Nephron progenitor cell (in vitro differentiated cells): ENCODE measurements around the gene DAB2IP.

Source experiments
- DNase-seq: peaks from one replicate; pipeline ENCODE4 v3.0.0; 2021
- H3K27ac Mint-ChIP-seq: 2 replicates; pipeline ENCODE4 v1.8.0; 2021; ENCODE audit warnings: mild to moderate bottlenecking, moderate library complexity, mixed read lengths
- H3K27me3 Mint-ChIP-seq: 2 replicates; pipeline ENCODE4 v1.8.0; 2021; ENCODE audit warnings: mild to moderate bottlenecking, low read depth, mixed read lengths; ENCODE audit not compliant: poor library complexity
- H3K36me3 Mint-ChIP-seq: 2 replicates; pipeline ENCODE4 v1.8.0; 2021; ENCODE audit warnings: low read depth, mixed read lengths
- H3K4me1 Mint-ChIP-seq: 2 replicates; pipeline ENCODE4 v1.8.0; 2021; ENCODE audit warnings: mixed read lengths
- H3K4me3 Mint-ChIP-seq: 2 replicates; pipeline ENCODE4 v1.8.0; 2021; ENCODE audit warnings: mild to moderate bottlenecking, moderate library complexity, mixed read lengths
- H3K9me3 Mint-ChIP-seq: 2 replicates; pipeline ENCODE4 v1.8.0; 2021; ENCODE audit warnings: mild to moderate bottlenecking, moderate library complexity, mixed read lengths
- CTCF ChIP-seq: fragments of 200-600 bp; sonication (generic); IDR thresholded peaks from 2 replicates; pipeline ENCODE4 v1.5.0; 2021; ENCODE audit warnings: antibody characterized with exemption

The DAB2IP gene

GRCh38 chr9:121698627-121699570, 47.5 kb downstream of the DAB2IP start:
- H3K27ac Mint-ChIP-seq: no peak overlapping the region
- peaks cover 36% of the 10 kb centered on the region for H3K4me1 Mint-ChIP-seq
- peak; percentile 91 for DNase-seq
- peaks cover 11% of the 10 kb centered on the region for H3K27me3 Mint-ChIP-seq
- peak overlapping the region; percentile 72 for H3K4me3 Mint-ChIP-seq
- no peaks in the 10 kb centered on the region for H3K9me3 Mint-ChIP-seq
- H3K36me3 Mint-ChIP-seq: peaks cover 8% of the 10 kb centered on the region
- TF ChIP-seq CTCF: no peak

GRCh38 chr9:121699571-121700164, 48.2 kb downstream of the DAB2IP start:
- Mint-ChIP-seq H3K27ac (no peak overlapping the region), H3K4me3 (peak overlapping the region; percentile 74), H3K36me3 (peaks cover 8% of the 10 kb centered on the region), H3K4me1 (peaks cover 41% of the 10 kb centered on the region), H3K27me3 (peaks cover 11% of the 10 kb centered on the region), H3K9me3 (no peaks in the 10 kb centered on the region)
- no peak for TF ChIP-seq CTCF
- peak; percentile 31 for DNase-seq

- Mint-ChIP-seq H3K4me3 (peak overlapping the region; percentile 74), H3K36me3 (peaks cover 8% of the 10 kb centered on the region), H3K27ac (no peak overlapping the region), H3K9me3 (no peaks in the 10 kb centered on the region), H3K4me1 (peaks cover 46% of the 10 kb centered on the region), H3K27me3 (peaks cover 11% of the 10 kb centered on the region)
- peak; percentile 42 for DNase-seq
- no peak for TF ChIP-seq CTCF
These were observed 48.9 kb downstream of the DAB2IP start for GRCh38 chr9:121700165-121700831.

GRCh38 chr9:121700832-121701419, 49.5 kb downstream of the DAB2IP start:
- Mint-ChIP-seq H3K27me3 (peaks cover 11% of the 10 kb centered on the region), H3K4me1 (peaks cover 51% of the 10 kb centered on the region), H3K36me3 (peaks cover 8% of the 10 kb centered on the region), H3K27ac (peak overlapping the region; percentile 57), H3K4me3 (peak overlapping the region; percentile 74), H3K9me3 (no peaks in the 10 kb centered on the region)
- no peak for TF ChIP-seq CTCF
- DNase-seq: no peak

- Mint-ChIP-seq H3K9me3 (no peaks in the 10 kb centered on the region), H3K36me3 (peaks cover 8% of the 10 kb centered on the region), H3K27ac (no peak overlapping the region), H3K4me1 (peaks cover 57% of the 10 kb centered on the region), H3K27me3 (peaks cover 10% of the 10 kb centered on the region), H3K4me3 (no peak overlapping the region)
- TF ChIP-seq CTCF: no peak
- no peak for DNase-seq
These were observed 50.4 kb downstream of the DAB2IP start for GRCh38 chr9:121701736-121702261.
